GM18909 (cell line): ENCODE measurements around the gene WDR93.

Experiments
- ATAC-seq: cut with Tn5 transposase; IDR thresholded peaks from one replicate; pipeline ENCODE4 v1.9.1; 2021; ENCODE audit warnings: mild to moderate bottlenecking; ENCODE audit not compliant: unreplicated experiment, poor library complexity

Gene WDR93

GRCh38 chr15:89660556-89660955 lies 30.1 kb upstream of the WDR93 start:
- ATAC-seq, result no peak

GRCh38 chr15:89662893-89663626 lies 27.6 kb upstream of the WDR93 start:
- no peak for ATAC-seq

DNA sequence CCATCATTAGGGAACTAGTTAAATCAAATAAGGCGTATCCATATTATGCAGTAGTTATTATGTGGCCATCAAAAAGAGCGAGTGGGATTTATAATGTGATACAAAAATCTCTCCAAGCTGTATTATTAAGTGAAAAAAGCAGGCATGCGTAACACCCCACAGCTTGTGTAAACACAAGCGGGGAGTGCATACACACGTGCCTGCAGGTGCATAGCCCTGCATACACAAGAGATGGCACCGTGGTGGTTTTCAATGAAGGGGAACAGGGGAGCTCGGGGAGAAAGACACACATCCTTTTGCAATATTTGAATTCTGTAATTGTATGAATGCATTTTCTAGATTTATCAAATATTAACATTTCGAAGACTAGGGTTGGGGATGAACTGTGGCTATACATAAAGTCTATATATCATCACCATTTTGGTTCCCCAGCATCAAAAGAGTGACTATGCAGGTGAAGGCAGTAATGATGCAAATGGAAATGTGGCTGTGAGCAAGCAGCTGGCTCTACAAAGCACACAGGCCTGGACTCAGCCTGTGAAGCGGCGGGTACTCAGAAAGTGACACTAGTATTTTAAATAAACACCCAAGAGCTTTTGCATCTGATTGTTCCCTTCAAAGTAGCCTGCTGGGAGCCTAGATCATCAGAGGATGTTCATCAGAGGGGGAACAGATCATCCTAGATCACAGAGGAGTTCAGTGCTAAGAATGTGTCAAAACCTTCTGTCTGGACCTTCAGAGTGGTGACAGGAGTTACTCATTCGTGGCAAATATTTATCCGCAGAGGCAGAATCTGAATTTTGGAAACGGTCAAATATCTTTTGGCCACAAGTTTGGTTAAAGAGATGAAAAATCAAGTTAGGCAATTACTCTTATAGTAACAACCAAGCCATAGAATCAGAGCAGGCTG lies 25.9 kb upstream of the WDR93 start:
- no peak for ATAC-seq

DNA sequence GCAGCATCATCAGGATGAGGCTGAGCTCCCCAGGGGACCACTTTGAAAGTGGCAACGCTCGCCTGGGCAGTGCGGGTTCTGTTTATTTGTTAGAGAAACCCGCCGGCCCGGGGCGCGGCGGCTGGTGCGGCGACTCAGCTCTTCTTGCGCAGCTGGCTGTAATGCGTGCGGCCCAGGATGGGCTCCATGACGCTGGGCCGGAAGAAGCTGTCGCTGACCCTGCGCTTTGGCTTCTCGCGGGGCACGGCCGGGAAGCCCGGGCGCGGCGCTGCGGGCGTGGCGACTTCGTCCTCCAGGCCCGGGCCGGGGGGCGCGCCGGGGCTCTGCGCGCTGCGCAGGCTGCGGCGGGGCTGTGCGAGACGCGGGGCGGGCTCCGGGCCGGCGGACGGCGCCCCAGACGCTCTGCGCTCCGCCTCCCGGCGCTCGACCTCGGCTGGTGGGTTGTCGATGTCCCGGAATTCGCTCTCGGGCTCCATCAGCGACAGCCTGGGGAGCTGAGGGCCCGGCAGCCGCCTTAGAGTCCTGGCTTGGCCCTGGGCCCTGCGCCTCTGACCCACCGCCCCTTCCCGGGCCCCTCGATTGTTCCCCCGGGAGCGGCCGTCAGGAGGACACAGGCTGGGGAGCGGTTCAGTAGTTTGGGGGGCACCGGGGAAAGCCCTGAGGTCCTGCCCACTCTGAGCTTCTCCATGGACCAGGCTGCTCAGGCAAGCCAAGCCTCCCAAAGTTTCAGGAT lies 25.0 kb upstream of the WDR93 start:
- ATAC-seq, result peak; percentile 56

- ATAC-seq, result no peak
Observed at GRCh38 chr15:89666184-89666857, 24.3 kb upstream of the WDR93 start.

GRCh38 chr15:89666858-89667705 lies 23.5 kb upstream of the WDR93 start:
- no peak for ATAC-seq

- no peak for ATAC-seq
Observed at GRCh38 chr15:89667706-89667960, 23.0 kb upstream of the WDR93 start.

DNA sequence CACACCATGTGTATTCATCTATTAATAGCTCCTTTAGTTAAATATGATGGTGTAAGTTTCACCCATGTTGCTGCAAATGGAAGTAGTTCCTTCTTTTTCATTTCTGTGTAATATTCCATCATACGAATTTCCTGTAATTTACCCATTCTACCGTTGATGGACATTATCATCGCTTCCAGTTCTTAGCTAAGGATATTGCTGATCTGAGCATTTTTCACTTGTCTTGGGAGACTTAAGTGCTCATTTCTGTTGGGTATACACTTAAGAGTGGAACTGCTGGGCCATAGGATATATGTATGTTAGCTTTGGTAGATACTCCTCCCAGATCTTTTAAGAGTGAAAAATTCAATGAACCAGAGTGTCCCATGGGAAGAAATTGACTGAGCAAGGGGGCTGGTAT lies 22.4 kb upstream of the WDR93 start:
- ATAC-seq, result no peak

- ATAC-seq, result no peak
Observed at GRCh38 chr15:89669309-89669865, 21.2 kb upstream of the WDR93 start.

- ATAC-seq, result no peak
Observed at GRCh38 chr15:89669941-89670340, 20.7 kb upstream of the WDR93 start.

DNA sequence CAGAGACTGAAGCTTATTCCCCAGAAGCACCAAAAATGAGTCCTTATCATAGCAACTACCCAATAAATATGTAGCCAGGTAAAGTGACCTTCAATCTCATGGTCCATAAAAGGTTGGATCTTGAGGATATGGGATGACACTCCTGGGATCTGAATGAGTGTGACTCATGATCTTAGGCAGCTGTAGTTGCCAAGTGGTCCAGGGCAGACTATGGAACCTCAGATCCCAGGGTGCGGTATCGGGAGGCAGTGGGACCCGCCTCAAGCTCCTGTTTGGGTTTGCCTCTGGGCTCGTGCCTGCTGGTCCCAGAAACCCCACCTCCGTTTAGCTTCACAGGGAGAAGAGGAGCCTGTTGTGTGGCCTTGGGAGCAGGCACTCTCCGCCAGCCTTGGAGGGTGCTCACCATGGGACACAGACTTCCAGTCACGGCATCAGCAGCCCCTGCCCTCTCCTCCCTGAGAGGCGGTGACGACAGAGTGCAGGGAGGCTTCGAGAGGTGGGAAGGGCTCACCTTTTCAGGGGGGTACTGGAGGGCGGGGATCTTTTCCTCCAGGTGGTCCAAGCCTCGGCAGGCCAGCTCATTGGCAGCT lies 19.5 kb upstream of the WDR93 start:
- ATAC-seq, result no peak

DNA sequence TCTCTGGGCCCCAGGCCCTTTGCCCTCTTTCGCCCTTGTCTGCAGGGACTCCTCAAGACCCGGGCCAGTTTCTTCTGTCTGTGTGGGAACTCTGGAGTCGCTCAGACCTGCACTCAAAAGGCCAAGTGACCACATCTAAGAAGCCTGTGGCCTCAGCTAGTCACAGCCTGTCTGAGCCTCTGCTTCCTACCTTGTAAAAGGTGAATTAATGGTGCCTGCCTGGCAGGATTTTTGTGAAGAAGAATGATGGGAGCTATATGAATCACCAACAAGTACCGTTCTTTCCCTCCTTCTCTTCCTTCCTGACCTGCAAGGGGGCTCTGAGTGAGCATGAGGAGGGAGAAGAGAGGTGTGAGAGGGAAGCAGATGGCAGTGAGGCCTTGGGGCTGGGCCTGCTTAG lies 18.9 kb upstream of the WDR93 start:
- ATAC-seq, result no peak

DNA sequence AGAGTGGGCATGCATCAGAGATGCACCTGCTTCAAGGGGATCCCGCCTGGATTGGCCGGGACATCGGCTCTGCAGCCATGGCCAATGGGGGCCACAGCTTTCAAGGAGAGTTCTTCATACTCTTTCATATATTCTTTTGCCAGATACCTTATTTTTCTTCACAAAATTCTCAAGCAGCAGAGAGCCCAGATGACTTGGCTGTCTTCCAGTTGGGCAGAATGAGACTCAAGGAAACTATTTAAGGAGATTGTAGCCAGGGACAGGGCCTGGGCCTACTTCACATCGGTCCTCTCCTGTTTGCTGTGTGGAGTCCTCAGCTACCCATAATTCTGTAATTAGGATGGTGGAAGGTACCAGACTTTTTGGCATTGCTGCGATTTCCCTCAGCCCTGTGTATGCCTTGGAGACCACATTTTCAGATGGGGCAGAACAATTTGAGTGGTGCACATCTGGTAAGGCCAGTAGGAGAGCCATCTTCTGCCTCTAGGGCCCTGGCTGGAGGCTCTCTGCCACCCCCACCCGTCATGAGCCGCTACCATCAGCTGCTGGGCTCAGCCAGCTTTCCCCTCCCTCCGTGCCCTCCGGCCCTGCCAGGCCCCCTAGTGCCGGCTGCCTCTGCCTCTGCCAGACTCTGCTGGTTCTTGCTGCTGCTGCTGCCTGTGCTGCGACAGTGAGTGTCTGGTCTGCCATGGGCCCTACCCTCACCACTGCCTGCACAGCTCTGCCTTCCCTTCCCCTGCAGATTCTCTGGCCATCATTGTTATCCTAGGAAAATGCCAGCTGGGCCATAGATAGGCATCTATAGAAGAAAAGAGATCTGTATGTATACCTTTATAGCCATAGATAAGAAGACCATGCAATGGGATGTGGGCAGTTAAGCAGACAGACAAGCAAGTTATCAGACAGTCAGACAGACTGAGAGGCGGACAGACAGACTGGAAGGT lies 18.1 kb upstream of the WDR93 start:
- ATAC-seq, result no peak

GRCh38 chr15:89673165-89673512 lies 17.5 kb upstream of the WDR93 start:
- ATAC-seq, result no peak

GRCh38 chr15:89674526-89674925 lies 16.1 kb upstream of the WDR93 start:
- ATAC-seq, result no peak

DNA sequence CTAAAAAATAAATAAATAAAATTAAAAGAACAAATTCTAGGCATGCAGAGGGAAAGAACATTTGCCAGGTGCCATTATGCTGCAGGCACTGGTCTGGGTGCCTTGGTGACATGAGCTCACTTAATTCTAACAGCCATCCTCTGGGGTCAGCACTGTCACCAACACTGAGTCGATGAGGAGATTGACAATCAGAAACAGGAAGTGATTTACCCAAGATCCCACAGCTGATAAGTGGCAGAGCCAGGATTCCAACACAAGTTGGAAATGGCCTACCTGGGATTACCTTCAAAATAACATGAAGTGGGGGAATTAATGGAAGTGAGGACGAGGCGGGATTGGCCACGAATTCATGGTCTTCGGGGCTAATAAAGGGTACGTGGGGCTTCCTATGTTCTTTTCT lies 15.0 kb upstream of the WDR93 start:
- ATAC-seq, result no peak

- no peak for ATAC-seq
Observed at GRCh38 chr15:89677381-89677780, 13.2 kb upstream of the WDR93 start.

- ATAC-seq, result no peak
Observed at GRCh38 chr15:89679212-89679611, 11.4 kb upstream of the WDR93 start, which contains the start of gene PLIN1. Gene PLIN1, minus strand, starts transcription at chr15:89679367. Its CDS starts 1,878 bp downstream, at chr15:89677489.
